GM13976 (cell line): ENCODE measurements around the gene CD27.

Source experiments
- DNase-seq: peaks from one replicate; pipeline ENCODE4 v3.0.0; 2012; ENCODE audit warnings: low spot score
- CTCF ChIP-seq: IDR thresholded peaks from 2 replicates; pipeline ENCODE4 v1.5.1; 2012; ENCODE audit warnings: borderline replicate concordance, mild to moderate bottlenecking; ENCODE audit not compliant: insufficient read depth; ENCODE audit errors: extremely low read depth, missing control alignments, control extremely low read depth
- in situ Hi-C: fragments of 300-500 bp; cut with MboI; formaldehyde crosslinking; loops from one replicate; pipeline ENCODE4 v1.12.0; 2022; ENCODE audit warnings: low sequenced_read_pairs, mixed read lengths, inconsistent platforms; ENCODE audit not compliant: unreplicated experiment

CD27 gene

GRCh38 chr12:6443361-6443983 is 1.3 kb upstream of the CD27 start:
- in situ Hi-C loops, result no loop called here
- TF ChIP-seq CTCF, result no peak
- DNase-seq, result no peak

GRCh38 chr12:6444031-6444430 is 724 bp upstream of the CD27 start:
- in situ Hi-C loops, result no loop called here
- no peak for TF ChIP-seq CTCF
- DNase-seq, result no peak

- in situ Hi-C loops, result no loop called here
- DNase-seq, result no peak
These were observed 5.5 kb downstream of the CD27 start for GRCh38 chr12:6450091-6450868.

DNA sequence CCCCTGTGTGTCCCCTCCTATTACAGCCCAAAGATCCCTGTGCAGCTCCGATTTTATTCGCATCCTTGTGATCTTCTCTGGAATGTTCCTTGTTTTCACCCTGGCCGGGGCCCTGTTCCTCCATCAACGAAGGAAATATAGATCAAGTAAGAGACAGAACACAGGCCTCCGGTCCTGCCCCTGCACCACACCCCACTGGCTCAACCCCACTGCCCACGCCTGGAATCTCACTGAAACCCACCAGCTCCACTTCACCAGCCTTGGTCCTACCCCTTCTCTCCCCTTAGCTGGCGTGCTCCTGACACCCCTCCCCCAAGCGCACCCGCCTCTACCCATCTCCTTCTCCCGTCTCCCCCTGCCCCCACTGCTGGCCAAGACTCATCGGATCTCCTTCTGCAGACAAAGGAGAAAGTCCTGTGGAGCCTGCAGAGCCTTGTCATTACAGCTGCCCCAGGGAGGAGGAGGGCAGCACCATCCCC is 6.2 kb downstream of the CD27 start:
- DNase-seq, result no peak
- in situ Hi-C loops, result no loop called here
- TF ChIP-seq CTCF, result no peak

More at GRCh38 chr12:6450091-6450868, 5.5 kb downstream of the CD27 start:
- TF ChIP-seq CTCF, result no peak

GRCh38 chr12:6451348-6452244 is 6.8 kb downstream of the CD27 start, which contains the start of gene TAPBPL:
TSS of gene TAPBPL (plus strand) at chr12:6452042. CDS start at chr12:6452249, 207 bp downstream.
- in situ Hi-C loops, result no loop called here
- peak; percentile 86 for DNase-seq
- no peak for TF ChIP-seq CTCF
